A549 (cell line): ENCODE measurements around the gene RIMBP2.

Source experiments
- CTCF ChIP-seq: fragments of >200 bp; sonication (Bioruptor Twin); formaldehyde crosslinking; IDR thresholded peaks from 3 replicates; pipeline ENCODE4 v1.5.1; 2016
- GATA3 ChIP-seq: IDR thresholded peaks from 2 replicates; pipeline ENCODE4 v1.6.1; 2012; ENCODE audit warnings: borderline replicate concordance
- TF ChIP-seq, protein P1 (sequence below): IDR thresholded peaks from 2 replicates; pipeline ENCODE4 v1.6.1; 2012

- TF ChIP-seq CTCF (no peak), GATA3 (no peak)
- TF ChIP-seq, protein P1, sequence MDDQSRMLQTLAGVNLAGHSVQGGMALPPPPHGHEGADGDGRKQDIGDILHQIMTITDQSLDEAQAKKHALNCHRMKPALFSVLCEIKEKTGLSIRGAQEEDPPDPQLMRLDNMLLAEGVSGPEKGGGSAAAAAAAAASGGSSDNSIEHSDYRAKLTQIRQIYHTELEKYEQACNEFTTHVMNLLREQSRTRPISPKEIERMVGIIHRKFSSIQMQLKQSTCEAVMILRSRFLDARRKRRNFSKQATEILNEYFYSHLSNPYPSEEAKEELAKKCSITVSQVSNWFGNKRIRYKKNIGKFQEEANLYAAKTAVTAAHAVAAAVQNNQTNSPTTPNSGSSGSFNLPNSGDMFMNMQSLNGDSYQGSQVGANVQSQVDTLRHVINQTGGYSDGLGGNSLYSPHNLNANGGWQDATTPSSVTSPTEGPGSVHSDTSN = no peak
These were observed 302.2 kb downstream of the RIMBP2 start for GRCh38 chr12:130413909-130414308.
